ENCODE measurements around the gene ZNF776. TPM values are rescaled to one million over a fixed set of nuclear protein-coding genes. Genes with fewer than 3 reads are reported as not detected.
A peak's percentile ranks its signal among the peaks of the same experiment; 100 is the strongest.

Gene ZNF776
- total and polyA plus RNA-seq, 4 donors: 2.9 to 33.8 (median 9.8) TPM

GRCh38 chr19:57769345-57770131 is 22.9 kb downstream of the ZNF776 start, which contains the start of gene ZNF586:
Gene ZNF586, plus strand, starts transcription at chr19:57769676. Its CDS starts 167 bp downstream, at chr19:57769843.
- 2 to 3% methylated on average over 53 to 61 of the region's 61 CpGs for WGBS, 2 donors
- Histone ChIP-seq H3K9ac (ENCODE audit: insufficient read depth in 1 of 2, low read length in 2 of 2) (peak within 1 kb of the TSS in 1 of 2 donors; percentile 37), H3K4me3 (peak within 1 kb of the TSS; percentile 76), H3K27me3 (ENCODE audit: control insufficient read depth in 3 of 3, insufficient read depth in 3 of 3, low read length in 2 of 3) (no peaks in the 10 kb centered on the region), H3K4me1 (ENCODE audit: control insufficient read depth in 5 of 5, insufficient read depth in 5 of 5, low read length in 5 of 5) (peaks cover 3 to 12% (median 7%) of the 10 kb centered on the region in 5 donors), H3K27ac (ENCODE audit: low read depth in 1 of 2, low read length in 1 of 2) (peak within 1 kb of the TSS; percentile 75), H3K36me3 (ENCODE audit: control insufficient read depth in 4 of 4, insufficient read depth in 4 of 4, low read length in 4 of 4) (peaks cover 6 to 42% (median 15%) of the 10 kb centered on the region in 4 donors), H3K9me3 (ENCODE audit: control insufficient read depth in 4 of 4, insufficient read depth in 3 of 4, low read length in 3 of 4) (peaks cover 0 to 32% (median 3%) of the 10 kb centered on the region in 4 donors)
- DNase-seq: peak; percentile 92 to 97 (median 94)
- peak; percentile 99 for ATAC-seq (ENCODE audit: insufficient read depth, low FRiP score)
- TF ChIP-seq CTCF (IDR thresholded peaks at IDR 0.05; ENCODE audit: control extremely low read depth, extremely low read depth): no peak

- no peak for ATAC-seq (ENCODE audit: insufficient read depth, low FRiP score)
- H3K9ac ChIP-seq (ENCODE audit: insufficient read depth in 1 of 2, low read length in 2 of 2): no peak overlapping the region
- H3K9me3 ChIP-seq (ENCODE audit: control insufficient read depth in 4 of 4, insufficient read depth in 3 of 4, low read length in 3 of 4): peaks cover 0 to 44% (median 10%) of the 10 kb centered on the region in 4 donors
- H3K27me3 ChIP-seq (ENCODE audit: control insufficient read depth in 3 of 3, insufficient read depth in 3 of 3, low read length in 2 of 3): no peaks in the 10 kb centered on the region
- no peak overlapping the region for H3K4me3 ChIP-seq
- no peak overlapping the region for H3K27ac ChIP-seq (ENCODE audit: low read depth in 1 of 2, low read length in 1 of 2)
- DNase-seq: no peak
- WGBS, 2 donors: 92 to 94% methylated on average over 4 of the region's 4 CpGs
- H3K36me3 ChIP-seq (ENCODE audit: control insufficient read depth in 4 of 4, insufficient read depth in 4 of 4, low read length in 4 of 4): peaks cover 16 to 49% (median 27%) of the 10 kb centered on the region in 4 donors
- no peak for TF ChIP-seq CTCF (IDR thresholded peaks at IDR 0.05; ENCODE audit: control extremely low read depth, extremely low read depth)
- peaks cover 3 to 13% (median 7%) of the 10 kb centered on the region in 5 donors for H3K4me1 ChIP-seq (ENCODE audit: control insufficient read depth in 5 of 5, insufficient read depth in 5 of 5, low read length in 5 of 5)
Observed at GRCh38 chr19:57771417-57771816, 24.8 kb downstream of the ZNF776 start.

GRCh38 chr19:57773488-57773887 is 26.9 kb downstream of the ZNF776 start:
- Histone ChIP-seq H3K9ac (ENCODE audit: insufficient read depth in 1 of 2, low read length in 2 of 2) (no peak overlapping the region), H3K4me3 (no peak overlapping the region), H3K4me1 (ENCODE audit: control insufficient read depth in 5 of 5, insufficient read depth in 5 of 5, low read length in 5 of 5) (peaks cover 3 to 13% (median 7%) of the 10 kb centered on the region in 5 donors), H3K9me3 (ENCODE audit: control insufficient read depth in 4 of 4, insufficient read depth in 3 of 4, low read length in 3 of 4) (peaks cover 3 to 55% (median 22%) of the 10 kb centered on the region in 4 donors), H3K27ac (ENCODE audit: low read depth in 1 of 2, low read length in 1 of 2) (no peak overlapping the region), H3K36me3 (ENCODE audit: control insufficient read depth in 4 of 4, insufficient read depth in 4 of 4, low read length in 4 of 4) (peaks cover 32 to 70% (median 46%) of the 10 kb centered on the region in 4 donors), H3K27me3 (ENCODE audit: control insufficient read depth in 3 of 3, insufficient read depth in 3 of 3, low read length in 2 of 3) (no peaks in the 10 kb centered on the region)
- TF ChIP-seq CTCF (IDR thresholded peaks at IDR 0.05; ENCODE audit: control extremely low read depth, extremely low read depth): no peak
- DNase-seq (no peak), ATAC-seq (ENCODE audit: insufficient read depth, low FRiP score) (no peak)
- WGBS, 2 donors: 98 to 100% methylated on average over 3 of the region's 3 CpGs

Data from lung (tissue), 12 donors.